GM12875 (cell line): ENCODE measurements around the gene ELF4.

Source experiments
- H3K4me3 ChIP-seq: one replicate; pipeline ENCODE4 v1.5.1; 2011; ENCODE audit warnings: low read depth, low read length, control low read depth
- TF ChIP-seq, protein P1 (sequence below): IDR thresholded peaks from 2 replicates; pipeline ENCODE4 v1.5.1; 2011; ENCODE audit warnings: low read depth, mild to moderate bottlenecking, control low read depth, inconsistent platforms, low read length, moderate library complexity, borderline replicate concordance; ENCODE audit not compliant: insufficient read depth

The ELF4 gene

DNA sequence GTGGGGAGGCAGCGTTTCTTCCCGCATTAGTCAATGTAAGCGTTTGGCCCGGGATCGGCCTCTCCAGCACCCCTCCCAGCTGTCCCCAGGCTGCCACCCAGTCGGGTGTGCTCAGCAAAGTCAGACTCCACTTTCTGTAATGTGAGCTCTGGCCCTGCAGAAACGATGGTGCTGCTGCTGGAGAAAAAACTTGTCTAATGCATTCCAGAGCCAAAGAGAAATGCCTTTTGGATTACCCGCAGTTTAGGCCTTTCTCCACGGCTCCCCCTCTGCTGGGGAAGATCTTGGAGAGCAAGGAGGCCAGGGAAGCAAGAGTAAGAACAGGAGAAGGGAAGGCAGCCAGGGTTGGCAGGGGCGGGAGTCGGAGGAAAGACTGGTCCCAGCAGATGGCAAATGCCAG, 55.2 kb downstream of the ELF4 start:
- H3K4me3 ChIP-seq, result no peak overlapping the region
- TF ChIP-seq, protein P1, sequence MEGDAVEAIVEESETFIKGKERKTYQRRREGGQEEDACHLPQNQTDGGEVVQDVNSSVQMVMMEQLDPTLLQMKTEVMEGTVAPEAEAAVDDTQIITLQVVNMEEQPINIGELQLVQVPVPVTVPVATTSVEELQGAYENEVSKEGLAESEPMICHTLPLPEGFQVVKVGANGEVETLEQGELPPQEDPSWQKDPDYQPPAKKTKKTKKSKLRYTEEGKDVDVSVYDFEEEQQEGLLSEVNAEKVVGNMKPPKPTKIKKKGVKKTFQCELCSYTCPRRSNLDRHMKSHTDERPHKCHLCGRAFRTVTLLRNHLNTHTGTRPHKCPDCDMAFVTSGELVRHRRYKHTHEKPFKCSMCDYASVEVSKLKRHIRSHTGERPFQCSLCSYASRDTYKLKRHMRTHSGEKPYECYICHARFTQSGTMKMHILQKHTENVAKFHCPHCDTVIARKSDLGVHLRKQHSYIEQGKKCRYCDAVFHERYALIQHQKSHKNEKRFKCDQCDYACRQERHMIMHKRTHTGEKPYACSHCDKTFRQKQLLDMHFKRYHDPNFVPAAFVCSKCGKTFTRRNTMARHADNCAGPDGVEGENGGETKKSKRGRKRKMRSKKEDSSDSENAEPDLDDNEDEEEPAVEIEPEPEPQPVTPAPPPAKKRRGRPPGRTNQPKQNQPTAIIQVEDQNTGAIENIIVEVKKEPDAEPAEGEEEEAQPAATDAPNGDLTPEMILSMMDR, result no peak

DNA sequence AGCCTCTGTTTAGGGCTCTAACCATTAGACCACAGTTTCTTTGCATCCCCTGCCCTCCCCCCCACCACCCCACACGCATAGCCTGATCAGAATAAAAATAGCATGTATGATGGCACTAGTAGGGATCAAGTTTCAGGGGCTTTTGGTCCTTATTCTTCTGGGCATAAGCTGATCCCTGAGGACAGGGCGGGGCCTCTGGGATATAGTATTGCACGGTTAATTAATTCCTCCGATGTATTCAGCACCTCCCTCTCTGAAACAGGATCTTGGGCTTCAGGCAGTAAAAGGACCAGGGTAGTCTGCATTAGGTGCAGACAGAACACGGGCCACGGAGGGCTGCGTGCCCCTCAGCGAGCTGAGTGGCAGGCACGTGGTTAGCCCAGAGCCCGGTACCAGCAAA, 57.1 kb downstream of the ELF4 start:
- TF ChIP-seq, protein P1, result no peak
- H3K4me3 ChIP-seq, result no peak overlapping the region

DNA sequence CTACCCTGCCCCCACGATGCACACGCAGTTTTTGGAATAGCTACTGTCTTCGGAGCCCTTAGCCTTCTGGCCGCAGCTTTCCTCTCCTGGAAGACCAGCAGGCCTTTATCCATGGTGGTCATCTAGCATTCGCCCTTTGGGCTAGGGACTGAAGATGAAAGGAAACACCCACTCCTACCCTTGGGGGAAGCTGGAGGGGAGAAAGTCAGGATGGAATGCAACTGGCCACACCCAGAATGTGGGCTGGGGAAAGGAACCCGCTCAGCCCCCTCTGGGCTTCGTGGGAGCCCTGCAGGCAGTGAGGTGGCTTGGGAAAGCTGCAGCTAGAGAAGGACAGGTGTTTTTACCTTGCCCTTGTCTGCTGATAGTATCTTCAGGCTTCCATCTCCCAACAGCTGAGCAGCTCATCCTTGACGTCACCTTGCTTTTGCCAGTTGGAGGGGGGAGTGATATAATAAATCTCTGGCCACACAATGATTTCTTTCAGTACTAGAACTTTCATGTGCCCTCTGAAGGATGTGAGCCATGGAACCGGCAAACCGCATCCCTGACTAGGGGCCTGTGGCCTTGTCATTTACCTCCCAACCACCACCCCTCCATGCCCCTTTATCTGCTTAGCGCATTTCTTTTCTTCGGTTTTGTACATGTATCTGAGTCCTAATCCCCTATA, 59.0 kb downstream of the ELF4 start:
- TF ChIP-seq, protein P1, result no peak
- H3K4me3 ChIP-seq, result no peak overlapping the region

DNA sequence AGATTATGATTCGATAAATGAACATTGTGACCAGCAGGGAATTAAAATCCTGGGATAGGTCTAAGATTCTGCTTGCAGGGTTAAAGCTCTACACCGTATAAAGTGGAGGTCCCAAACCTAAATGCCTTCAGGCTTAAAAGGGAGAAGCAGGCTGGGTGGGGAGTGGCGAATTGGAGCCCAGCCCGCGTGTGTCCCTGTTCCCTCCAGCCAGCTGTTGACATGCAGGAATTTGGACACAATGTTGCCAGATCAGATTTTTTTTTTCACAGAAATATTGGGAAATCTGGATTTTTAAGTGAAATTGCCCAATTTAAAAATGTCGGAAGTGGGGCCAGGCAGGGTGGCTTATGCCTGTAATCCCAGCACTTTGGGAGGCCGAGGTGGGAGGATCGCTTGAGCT, 60.5 kb downstream of the ELF4 start:
- TF ChIP-seq, protein P1, result no peak
- H3K4me3 ChIP-seq, result no peak overlapping the region

DNA sequence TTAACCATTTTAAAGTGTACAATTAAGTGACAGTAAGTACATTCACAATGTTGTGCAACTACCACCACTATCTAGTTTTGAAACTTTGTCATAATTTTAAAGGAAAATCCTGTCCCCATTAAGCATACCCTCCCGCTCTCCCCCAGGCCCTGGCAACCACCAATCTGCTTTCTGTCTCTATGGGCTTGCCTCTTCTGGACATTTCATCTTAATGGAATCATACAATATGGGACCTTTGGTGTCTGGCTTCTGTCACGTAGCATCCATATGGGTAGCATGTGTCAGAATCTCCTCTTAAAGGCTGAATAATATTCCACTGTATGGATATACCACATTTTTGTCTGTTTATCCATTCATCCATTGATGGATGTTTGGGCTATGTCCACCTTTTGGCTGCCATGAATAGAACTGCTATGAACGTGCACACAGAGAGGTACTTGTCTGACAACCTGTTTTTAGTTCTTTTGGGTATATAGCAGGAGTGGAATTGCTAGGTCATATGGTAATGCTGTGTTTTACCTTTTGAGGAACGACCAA, 61.5 kb downstream of the ELF4 start:
- no peak overlapping the region for H3K4me3 ChIP-seq
- TF ChIP-seq, protein P1, result no peak

DNA sequence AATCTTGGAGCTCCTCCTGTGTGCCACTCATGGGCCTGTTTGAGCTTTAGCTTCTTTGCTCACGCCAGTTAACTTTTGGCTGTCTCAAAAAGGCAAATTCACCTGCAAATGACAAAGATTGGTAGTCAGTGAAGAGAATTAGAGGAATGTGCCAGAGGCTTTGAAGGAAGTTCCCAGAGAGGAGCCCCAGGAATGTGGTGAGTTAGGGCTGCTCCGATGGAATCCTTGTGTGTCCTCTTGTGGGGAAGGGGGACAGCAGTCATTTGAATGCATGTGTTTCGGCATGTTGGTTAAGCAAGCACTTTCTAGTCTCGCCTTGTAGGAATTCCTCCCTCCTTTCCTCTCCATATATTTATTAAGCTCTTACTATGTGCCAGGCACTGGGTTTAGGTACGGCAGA, 62.9 kb downstream of the ELF4 start:
- no peak overlapping the region for H3K4me3 ChIP-seq
- TF ChIP-seq, protein P1, result no peak

DNA sequence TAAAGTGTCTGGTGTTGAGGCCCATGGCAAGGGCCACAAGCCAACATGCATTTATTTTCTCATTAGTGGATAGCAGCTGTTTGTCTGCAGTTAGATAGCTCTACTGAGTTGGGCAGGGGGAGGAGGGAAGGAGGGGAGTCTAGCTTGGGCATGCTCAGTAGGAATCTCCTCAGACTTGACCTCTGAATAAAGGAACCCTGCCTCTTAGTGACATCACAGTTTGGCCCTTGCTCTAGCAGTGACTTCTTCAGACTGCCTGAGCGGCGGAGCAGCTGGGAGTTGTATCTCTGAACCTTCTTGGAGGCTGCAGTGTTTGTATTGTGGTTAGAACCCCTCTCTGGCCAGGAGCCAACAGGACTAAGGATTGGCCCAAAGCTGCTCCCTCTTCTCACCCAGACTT, 70.5 kb downstream of the ELF4 start:
- TF ChIP-seq, protein P1, result no peak
- no peak overlapping the region for H3K4me3 ChIP-seq
